ENCODE data around the gene AMBP.

The AMBP gene

DNA sequence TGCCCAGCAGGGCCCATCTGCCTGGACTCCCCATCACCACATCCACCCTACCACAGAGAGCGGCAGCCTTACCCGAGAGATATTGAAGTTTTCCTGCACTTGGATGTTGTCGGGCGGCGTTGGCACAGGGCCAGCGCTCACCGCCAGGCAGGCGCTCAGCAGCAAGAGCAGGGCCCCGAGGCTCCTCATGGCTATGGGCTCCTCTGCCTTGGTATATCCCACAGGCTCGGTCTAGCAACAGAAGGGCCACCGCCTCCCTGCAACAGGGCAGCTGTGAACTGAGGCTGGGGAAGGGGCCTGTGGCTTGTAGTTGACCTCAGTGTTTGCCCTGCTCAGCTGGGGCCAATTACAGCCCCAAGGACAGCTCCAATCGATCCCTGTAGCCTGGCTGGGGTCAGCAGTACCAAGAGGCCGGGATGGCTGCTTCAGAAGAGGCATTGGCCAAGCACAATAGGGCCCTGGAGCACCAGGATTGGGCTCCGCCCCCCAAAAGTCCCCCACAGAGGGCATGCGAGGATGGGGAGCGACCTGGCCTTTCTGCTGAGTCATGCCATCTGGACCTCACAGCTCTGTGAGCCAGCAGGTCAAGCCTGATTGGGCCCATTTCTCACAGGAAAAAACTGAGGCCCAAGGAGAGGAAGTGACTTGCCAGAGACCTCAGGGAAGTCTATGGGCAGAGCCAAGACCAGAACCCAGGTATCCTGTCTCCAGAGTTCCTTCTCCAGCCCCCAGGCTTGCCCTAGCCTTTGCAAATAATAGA is at the start of gene AMBP:
Gene AMBP, minus strand, starts transcription at position 280 of the 760 bp plus-strand sequence. Its CDS starts 91 bp downstream, at position 189.
- DNase-seq = no peak

DNA sequence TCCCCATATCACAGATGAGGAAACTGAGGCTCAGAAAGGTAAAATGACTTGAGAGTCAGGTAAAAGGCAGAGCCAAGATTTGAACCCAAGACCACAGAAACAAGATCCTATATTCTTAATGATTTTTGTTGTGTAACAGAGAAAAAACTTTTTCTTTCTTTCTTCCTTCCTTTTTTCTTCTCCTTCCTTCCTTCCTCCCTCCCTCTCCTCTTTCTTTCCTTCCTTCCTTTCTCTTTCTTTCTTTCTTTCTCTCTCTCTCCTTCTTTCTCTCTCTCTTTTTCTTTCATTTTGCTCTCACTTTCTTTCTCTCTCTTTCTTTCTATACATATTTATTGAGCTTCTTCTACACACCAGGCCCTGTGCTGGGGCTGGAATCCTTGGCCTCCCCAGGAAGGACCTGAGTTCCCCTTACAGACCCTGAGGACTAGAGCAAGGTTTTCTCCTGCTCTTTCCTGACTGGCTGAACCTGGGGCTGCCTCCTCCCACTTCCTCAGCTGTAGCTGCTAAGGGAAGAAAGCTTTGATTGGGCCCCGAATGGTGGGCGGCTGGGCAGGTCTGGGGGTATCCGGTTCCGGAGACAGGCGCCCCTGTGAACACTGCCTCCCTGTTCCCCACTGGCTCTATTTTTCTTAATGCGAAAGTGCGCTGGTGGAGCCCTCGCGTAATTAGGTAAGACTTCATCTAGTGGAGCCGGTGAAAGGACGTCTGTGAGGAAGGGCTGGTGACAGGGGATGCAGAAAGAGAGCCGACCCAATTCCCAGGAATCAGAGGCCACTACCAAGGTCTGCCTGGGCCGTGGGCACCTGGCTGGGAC is 48.4 kb upstream of the AMBP start:
- no peak for DNase-seq

DNA sequence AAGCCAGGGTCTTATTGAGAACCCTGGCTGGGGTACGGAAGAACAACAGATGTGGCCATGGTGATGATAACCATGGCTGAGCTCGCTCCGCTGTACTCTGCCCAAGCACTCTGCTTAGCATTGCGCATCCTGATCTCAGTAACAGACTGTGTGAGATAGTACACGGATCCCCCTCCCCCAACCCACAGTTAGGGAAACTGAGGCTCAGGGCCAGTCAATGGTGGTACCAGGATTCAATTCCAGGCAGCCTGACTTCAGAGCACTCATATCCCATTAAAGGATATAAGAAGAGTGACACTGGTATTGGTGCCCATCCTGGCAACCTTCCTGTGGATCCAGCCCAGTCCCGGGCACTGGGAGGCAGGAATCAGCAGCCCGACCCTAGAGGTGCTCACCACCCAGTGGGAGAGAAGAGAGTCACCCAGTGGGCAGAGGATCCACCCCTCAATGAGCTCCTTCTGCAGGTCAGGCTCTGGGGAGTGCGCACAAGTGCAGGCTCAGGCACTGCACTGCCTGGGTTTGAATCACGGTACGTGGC is 47.4 kb upstream of the AMBP start:
- no peak for DNase-seq

DNA sequence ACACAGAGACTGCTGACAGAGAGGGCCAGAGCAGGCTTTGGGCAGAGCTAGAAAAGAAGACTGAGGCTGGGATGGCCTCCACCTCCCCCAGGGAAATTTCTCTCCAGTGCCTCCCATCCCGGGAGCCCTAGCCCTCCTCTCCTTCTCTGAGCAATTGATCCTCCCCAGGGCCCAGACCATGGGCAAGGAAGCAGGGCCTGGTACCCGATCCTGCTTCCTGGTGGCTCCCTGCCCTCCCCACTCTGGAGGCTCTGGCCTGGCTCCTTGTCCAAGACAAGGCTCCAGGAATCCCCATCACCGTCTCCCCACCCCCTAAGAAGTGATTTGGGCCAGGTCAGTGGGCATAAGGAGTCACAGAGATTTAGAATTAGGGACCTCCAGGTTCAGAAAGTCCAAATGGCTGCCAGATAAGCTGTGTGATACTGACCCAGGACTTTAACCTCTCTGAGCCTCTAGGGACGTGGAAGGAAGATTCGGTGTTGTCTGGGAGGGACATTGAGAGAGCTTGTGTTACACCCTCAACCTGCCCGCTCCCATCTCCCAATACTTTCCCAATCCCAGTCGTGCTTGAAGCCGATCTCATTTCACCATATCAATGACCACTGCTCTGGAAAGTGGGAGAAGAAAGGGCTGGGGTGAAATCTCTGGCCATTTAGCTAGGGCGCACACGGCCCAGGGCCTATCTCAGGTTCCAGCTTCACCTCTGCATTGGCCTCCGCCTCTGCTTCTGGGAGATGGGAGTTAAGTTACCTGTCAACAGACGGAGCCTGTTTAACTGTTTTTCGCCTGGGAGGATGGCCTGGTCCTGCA is 46.8 kb upstream of the AMBP start:
- no peak for DNase-seq

DNA sequence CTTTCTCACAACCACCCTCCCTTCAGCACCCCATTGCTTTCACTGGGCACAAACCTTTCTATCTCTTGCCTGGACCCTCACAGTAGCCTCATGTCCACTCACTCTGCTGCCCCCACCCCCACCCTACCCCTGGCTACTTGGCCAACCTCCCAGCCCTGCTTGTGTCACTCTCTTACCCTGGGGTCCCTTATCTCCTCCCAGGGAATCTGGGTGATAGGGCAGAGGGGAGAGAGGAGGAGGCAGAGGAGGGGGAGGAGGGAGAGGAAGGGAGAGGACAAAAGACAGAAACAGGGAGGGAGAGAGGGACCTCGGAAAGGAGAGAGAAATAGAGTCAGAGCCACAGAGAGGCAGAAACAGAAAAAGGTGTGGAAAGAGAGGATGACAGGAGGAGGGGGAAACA is 46.0 kb upstream of the AMBP start:
- no peak for DNase-seq

DNA sequence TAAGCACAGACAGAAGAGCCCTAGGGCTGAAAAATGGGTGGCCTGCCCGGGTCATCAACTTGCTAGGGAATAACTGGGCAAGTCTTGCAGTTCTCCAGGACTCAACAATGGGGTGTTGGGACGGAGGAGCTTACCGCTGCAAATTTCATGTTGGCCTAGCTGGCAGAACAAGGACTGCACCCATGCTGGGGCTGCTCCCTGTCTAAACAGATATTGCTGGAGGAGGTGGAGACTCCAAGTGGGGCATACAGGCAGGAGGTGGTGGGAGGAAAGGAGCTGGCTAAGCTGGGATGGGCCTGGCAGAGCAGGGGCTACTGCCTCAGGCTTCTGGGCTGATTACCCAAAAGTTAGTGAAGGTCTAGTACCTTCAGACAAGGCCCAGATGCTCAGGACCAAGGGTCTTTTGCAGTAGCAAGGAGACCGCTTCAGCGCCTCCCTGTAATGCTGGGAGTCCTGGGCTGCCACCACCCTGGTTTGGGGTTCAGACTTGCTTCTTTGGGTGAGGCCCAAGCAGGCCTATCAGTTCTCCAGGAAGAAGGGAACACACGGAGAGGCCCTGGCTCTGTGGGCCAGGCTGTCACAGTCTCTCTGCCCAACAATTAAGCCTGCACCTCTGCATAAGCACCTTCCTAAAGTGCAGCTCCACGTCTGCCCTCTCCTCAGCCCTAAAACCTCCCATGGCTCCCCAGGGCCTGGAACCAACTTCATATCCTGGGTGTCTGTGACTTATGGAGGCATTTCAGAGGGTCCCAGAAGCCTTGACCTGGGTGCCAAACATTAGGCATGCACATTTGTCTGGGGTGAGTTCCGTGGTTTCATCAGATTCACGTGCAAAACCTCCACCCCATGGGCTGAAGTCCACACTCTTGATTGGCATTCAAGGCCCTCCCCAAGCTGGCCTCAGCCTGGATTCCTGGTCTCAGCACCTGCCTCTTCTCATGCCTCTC is 45.2 kb upstream of the AMBP start:
- no peak for DNase-seq

DNA sequence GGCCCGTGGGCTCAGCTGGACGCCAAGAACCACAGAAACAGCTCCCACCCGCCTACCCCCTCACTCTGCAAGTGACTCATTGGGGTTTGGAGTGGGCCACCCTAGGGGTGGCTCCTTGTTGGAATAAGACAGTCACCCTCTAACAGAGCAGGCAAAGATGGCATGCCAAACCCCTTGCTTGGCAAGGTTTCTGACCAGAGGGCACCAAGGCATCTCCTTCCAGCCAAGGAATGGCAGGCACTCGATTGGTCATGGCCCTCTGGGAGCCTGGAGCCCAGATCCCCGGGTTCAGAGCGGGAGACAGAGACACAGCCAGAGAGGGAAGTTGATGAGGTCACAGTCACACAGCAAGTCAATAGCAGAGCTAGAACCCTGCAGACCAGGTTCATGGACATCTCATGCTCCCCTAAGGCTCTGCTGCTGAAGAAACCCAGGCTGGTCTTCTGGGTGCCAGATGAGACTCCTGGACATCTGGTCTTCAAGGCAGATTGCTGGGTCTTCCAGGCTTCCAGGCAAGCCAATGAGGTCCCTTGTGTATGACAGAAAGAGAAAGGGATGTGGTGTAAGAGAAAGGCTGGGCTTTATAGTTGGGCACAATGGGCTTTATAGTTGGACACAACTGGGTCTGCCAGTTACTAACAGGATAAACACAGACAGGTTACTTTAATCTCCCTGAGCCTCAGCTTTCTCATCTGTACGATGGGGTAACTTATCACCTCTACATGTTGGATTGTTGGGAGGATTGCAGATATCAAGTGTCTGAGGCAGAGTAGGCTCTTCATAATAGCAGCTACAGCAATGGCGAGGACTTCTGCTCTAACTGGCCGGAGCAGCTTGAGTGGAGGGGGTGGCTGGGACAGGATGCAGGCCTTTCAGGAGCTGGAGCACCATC is 44.3 kb upstream of the AMBP start:
- DNase-seq = no peak

DNA sequence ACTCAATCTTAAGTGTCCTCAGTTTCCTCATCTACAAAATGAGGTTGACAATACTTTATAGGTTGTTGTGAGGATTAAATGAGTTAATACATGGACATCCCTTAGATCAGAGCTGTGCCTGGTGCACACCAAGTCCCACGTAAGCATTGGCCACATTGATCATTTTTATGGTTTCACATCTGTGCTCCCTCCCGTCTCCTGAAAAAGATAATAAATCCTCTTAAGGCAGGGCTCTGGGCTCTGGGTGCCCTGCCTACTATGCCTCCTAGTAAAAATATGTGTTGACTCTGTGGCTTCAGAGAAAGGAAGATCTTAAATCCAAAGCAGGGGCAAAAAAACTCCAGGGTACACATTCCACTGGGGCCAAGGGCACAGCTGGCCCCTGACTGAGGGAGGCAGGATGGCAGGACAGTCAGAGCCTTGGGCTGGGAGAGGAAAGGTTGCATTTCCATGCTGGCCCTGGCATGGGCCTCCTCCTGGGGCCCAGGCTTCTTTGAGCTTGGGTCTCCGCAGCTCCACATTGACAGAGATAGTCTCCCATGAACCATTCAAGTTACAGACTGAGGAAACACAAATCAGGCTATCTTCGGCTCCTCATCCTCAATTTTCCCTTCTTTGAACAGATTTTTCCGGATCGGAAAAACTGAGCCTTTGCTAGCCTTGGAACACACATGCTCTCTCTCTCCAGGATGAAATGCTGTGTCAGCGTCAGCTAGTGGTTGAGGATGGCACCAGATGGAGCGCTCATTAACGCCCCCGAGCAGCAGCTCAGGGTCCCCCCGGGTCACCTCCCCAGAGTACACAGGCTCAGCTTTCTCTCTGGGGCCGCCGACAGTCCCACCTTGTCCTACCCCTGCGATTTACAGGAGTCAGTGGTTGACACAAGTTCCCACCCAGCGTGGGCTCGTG is 43.4 kb upstream of the AMBP start:
- DNase-seq = no peak

DNA sequence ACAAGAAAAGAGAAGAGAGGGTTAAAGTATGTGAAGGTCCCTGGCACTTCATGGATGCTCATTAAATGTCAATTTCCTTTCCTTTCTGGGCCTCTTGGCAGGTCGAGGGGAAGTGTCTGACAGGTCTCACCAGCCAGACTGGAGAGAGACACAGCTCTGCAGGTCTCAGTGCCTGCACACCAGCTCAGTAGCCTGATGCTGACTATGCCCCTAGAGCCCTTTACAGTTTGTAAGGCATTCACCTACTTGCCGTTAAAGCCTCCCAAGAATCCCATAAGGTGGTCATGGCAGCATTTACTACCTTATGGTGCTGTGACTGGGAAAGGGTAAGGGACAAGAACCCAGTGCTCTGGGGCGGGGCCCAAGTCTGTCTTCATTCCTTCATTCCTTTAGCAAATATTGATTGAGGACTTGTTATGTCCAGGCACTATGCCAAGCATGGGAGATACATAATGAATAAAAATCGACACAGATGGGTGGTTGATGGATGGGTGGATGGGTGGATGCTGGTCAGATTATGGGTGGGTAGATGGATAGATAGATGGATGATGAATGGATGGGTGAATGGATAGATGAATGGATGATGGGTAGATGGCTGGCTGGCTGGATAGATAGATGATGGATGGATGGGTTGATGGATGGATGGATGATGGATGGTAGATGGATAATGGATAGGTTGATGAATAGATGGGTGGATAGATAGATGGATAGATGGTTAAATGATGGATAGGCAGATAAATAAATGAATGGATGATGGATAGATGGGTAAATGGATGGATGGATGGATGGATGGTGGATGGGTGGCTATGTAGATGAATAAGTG is 42.3 kb upstream of the AMBP start:
- no peak for DNase-seq

DNA sequence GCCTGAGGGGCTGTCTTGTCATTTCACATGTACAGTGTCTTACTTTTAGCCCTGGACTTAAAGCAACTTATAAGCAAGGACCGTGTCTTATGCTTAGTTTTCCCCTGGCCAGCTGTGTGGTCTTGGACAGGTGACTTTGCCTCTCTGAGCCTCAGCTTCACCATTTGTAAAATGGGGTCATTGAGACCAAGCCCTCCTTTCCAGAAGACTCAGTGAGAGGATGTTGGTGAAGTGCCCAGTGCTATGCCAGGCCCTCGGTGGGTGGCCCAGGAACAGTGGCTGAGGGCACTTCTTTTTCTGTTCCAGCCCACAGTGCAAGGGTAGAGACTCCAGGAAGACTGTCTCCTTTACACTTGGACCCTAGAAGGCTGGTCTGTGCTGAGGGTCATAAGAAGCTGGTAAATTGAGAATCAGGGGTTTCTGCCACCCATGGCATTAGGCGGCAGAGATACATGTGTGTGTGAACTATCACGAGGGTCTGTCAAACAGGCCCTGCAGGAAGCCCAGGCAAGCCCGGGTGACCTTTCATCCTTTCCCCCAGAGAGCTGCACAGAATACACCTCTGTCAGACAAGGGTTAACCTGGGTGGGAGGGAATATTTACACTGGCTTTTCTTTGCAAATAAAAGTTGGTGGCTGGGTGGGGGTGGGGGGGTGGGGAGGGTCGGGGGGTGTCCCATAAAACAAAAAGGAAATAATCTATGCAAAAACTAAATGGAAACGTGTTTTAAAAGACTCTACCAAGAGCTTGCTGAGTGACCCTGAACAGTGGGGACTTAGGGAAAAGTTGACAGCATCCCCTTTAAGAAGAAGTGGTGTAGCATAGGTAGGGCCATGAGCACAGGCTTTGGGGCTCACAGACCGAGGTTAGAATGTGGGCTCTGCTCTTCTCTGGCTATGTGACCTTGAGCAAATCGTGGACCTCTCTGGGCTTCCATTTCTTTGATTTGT is 41.4 kb upstream of the AMBP start:
- no peak for DNase-seq

DNA sequence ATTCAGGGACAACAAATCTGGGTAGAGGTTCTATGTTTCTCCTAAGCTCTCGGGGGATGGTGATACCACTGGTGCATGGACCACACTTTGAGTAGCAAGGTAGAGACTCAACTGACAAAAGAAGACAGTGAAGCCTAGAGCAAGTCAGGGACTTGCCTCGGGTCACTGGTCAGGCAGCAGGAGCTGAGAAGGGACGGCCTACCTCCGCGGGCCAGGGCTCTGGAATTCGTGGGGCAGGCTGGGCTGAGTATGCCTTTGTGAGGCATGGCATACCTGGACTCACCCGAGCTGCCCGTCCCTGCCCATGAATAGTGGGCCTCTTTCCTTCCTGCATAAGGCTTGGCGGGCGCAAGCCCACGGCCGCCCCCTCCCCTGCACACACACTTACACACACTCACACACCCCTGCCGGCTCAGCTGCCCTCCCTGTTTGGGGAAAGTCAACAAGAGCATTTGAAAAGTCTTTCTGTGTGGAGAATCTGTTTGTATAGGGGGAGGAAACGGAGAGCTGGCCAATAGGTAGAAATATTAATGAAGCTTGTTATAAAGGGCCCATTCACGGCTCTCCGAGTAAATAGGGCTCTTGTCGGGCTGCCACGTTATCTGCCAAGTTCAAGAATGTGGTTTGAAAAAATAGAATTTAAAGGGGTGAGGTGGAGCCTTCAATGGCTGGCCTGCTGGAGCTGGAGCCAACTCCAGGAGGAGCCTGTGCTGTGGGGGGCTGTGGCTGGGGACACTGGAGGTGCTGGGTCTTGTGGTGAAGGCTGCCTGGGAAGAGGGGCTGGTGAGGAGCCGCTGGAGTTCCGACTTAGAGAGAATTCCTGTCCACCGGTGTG is 40.1 kb upstream of the AMBP start:
- DNase-seq = no peak

DNA sequence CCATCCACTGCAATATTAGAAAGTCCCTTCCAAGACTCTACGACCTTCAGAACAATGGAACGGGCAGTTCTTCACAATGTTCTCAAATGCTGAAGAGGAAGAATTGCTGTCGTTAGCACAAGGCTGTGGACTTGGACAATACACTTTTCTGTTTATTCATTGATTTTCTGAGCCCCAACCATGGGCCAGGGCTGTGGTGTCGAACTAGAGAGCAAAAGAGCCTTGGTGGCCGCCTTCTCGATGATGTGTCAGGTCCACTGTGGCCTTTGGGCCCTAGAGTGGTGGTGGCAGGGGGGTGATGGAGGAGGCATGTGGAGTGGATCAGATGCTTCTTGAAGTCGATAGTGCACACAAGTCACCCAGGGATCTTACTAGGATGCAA is 39.5 kb upstream of the AMBP start:
- no peak for DNase-seq

DNA sequence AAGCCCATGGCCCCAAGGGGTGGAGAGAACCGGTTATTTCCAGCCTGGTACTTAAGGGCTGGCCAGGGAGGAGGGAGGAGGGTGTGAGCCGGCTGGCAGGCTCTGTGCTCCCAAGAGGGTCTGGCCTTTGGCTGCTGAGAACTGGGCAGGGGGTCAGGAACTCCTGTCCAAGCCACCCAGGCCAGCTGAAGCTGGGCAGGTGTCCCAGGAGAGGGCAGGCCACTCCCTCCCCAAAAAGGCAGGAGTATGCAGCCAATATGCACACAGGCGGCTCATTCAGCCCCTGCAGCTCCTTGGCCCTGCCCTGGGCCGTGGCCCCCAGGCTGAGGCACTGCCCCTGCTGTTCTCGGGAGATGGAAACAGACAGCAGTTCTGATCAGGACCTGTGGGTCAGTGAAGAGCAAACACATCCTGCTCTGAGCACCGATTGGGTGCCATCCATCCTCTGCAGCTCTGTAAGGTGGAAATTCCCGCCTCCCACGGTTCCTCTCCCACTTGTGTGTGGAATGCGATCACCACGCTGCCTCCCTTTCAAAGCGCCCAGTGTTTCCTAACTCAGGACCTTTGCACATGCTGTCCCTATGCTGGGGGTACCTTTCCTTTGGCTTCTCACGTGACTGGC is 38.1 kb upstream of the AMBP start:
- no peak for DNase-seq

DNA sequence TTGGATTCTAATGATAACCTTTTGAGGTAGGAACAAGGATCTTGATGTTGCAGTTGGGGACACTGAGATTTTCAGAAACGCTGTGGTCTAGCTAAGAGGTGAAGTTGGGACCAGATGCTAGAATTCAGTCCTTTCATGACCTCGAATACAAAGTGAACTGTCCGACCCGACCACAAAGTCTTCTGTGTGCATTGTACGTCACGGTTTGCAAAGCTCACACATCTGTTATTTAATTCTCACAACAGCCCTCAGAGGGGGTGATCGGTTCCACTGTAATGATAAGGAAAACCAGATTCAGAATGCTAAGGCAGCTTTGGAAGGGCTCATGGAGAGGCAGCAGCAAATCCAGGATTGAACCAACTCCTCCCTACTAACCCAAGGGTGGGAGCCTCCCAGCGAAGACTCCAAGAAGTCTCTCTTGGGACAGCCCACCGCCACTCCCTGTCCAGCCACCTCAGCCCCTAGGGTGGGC is 37.6 kb upstream of the AMBP start:
- DNase-seq = no peak

DNA sequence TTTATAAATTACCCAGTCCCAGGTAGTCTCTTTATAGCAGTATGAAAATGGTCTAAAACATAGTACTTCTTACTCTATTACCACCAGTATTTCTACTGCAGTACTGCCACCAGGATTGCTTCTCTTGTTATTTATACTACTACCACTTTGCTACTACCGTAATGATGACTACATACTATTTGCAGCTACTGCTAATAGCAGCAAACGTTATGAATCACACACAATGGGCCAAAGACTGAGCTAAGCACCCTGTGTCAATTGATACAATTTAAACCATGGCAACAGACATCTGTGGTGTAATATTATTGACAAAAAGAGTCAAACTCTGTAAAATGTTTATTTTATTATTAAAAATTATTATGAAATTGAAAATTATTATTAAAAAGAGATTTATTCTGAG is 36.3 kb upstream of the AMBP start:
- DNase-seq = no peak

Measured in CD4-positive, alpha-beta T cell treated with Interleukin-1 beta for 1 hour (primary cell).